ENCODE measurements around the gene RAB5IF. TPM values are rescaled to one million over a fixed set of nuclear protein-coding genes. Genes with fewer than 3 reads are reported as not detected.

The RAB5IF gene
- total RNA-seq, 2 experiments from 2014 or later: 74.5 to 77.1 TPM

- no peak for TF ChIP-seq CTCF (IDR thresholded peaks at IDR 0.05)
- Mint-ChIP-seq H3K27me3 (no peaks in the 10 kb centered on the region), H3K9me3 (no peaks in the 10 kb centered on the region), H3K4me3 (no peak overlapping the region), H3K27ac (peak overlapping the region; percentile 61), H3K4me1 (ENCODE audit: low read depth) (peaks cover 18% of the 10 kb centered on the region), H3K36me3 (ENCODE audit: low read depth) (peaks cover 38% of the 10 kb centered on the region)
- intact Hi-C loops (cut with micrococcal nuclease): no loop called here
- ChIA-PET CTCF (interaction anchor here (1.1 to 1.2 kb wide), 2 partner anchors 29 to 130 kb away, joined by 4 read pairs; no protein-coding TSS in a partner anchor), POLR2A (interaction anchor here (1.1 to 1.9 kb wide), 5 partner anchors 9 to 30 kb away, joined by 3 to 9 read pairs (median 6); partner anchors contain the start of gene RAB5IF)
- no peak for ATAC-seq
- DNase-seq: no peak
Observed at GRCh38 chr20:36614781-36615557, 9.4 kb downstream of the RAB5IF start.

- Mint-ChIP-seq H3K9me3 (no peaks in the 10 kb centered on the region), H3K36me3 (ENCODE audit: low read depth) (peaks cover 27% of the 10 kb centered on the region), H3K4me3 (no peak overlapping the region), H3K27ac (peak overlapping the region; percentile 5), H3K4me1 (ENCODE audit: low read depth) (peaks cover 18% of the 10 kb centered on the region), H3K27me3 (no peaks in the 10 kb centered on the region)
- CTCF ChIA-PET: no interaction called here
- POLR2A ChIA-PET: no interaction called here
- intact Hi-C loops (cut with micrococcal nuclease): no loop called here
- no peak for ATAC-seq
- no peak for TF ChIP-seq CTCF (IDR thresholded peaks at IDR 0.05)
- no peak for DNase-seq
Observed at GRCh38 chr20:36620917-36621316, 15.3 kb downstream of the RAB5IF start.

GRCh38 chr20:36623444-36623843 lies 17.9 kb downstream of the RAB5IF start:
- TF ChIP-seq CTCF (IDR thresholded peaks at IDR 0.05): no peak
- Mint-ChIP-seq H3K36me3 (ENCODE audit: low read depth) (peaks cover 45% of the 10 kb centered on the region), H3K27ac (peak overlapping the region; percentile 39), H3K4me3 (no peak overlapping the region), H3K9me3 (no peaks in the 10 kb centered on the region), H3K4me1 (ENCODE audit: low read depth) (peaks cover 25% of the 10 kb centered on the region), H3K27me3 (no peaks in the 10 kb centered on the region)
- DNase-seq (no peak), ATAC-seq (no peak)
- intact Hi-C loops (cut with micrococcal nuclease): no loop called here
- ChIA-PET CTCF (interaction anchor here (1.1 to 2.6 kb wide), 4 partner anchors 9 to 17 kb away, joined by 3 to 7 read pairs (median 5); partner anchors contain the start of gene RAB5IF), POLR2A (interaction anchor here (1.8 to 1.9 kb wide), 2 partner anchors 9 to 12 kb away, joined by 7 to 9 read pairs; no protein-coding TSS in a partner anchor)

GRCh38 chr20:36624068-36624943 lies 18.7 kb downstream of the RAB5IF start:
- Mint-ChIP-seq H3K36me3 (ENCODE audit: low read depth) (peaks cover 48% of the 10 kb centered on the region), H3K4me1 (ENCODE audit: low read depth) (peaks cover 30% of the 10 kb centered on the region)

More at GRCh38 chr20:36624068-36624943, 18.7 kb downstream of the RAB5IF start:
- TF ChIP-seq CTCF (IDR thresholded peaks at IDR 0.05): no peak
- POLR2A ChIA-PET: interaction anchor here (0.7 to 1.9 kb wide), 5 partner anchors 10 to 114 kb away, joined by 3 to 9 read pairs (median 3); partner anchors contain the start of gene RAB5IF
- DNase-seq: no peak
- Mint-ChIP-seq H3K4me3 (no peak overlapping the region), H3K27me3 (no peaks in the 10 kb centered on the region), H3K27ac (peak overlapping the region; percentile 39), H3K9me3 (no peaks in the 10 kb centered on the region)
- CTCF ChIA-PET: interaction anchor here (1.2 to 2.6 kb wide), 4 partner anchors 10 to 18 kb away, joined by 3 to 7 read pairs (median 5); partner anchors contain the start of gene RAB5IF
- intact Hi-C loops (cut with micrococcal nuclease): no loop called here
- no peak for ATAC-seq

Data from activated CD8-positive, alpha-beta T cell treated with anti-CD3 and anti-CD28 coated beads for 36 hours (primary cell).